HG02763 (cell line): ENCODE data around the gene PLAGL2.
"Not testable (repeated sequence)": the region's sequence is repeated elsewhere in the genome, so short reads cannot be mapped to it uniquely, and the experiment has no call there.

Experiments
- ATAC-seq: cut with Tn5 transposase; IDR thresholded peaks from one replicate; pipeline ENCODE4 v1.9.1; 2021; ENCODE audit warnings: mild to moderate bottlenecking, moderate library complexity; ENCODE audit not compliant: unreplicated experiment

Gene PLAGL2

GRCh38 chr20:32204205-32205109, 3.1 kb downstream of the PLAGL2 start:
- ATAC-seq: no peak

- no peak for ATAC-seq
These were observed 4.0 kb downstream of the PLAGL2 start for GRCh38 chr20:32203356-32204204.

DNA sequence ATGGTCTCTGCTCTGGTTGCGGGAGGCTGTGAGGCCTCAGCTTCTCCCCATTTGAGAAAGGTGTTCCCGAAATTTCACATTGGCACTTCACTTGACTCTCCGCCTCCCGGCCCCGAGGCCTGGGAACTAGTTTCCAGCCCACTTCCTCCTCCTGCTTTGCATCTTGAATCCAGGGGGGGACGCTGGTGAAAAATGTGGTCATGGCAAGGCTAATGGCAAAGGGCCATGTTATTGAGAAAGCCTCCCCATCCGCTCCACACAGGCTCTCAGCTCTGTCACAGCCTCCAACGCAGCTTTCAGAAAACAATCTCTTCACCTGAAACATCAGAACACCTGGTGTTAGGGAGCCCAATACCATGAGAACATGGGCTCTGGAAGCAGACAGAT, 5.6 kb downstream of the PLAGL2 start:
- ATAC-seq: no peak

DNA sequence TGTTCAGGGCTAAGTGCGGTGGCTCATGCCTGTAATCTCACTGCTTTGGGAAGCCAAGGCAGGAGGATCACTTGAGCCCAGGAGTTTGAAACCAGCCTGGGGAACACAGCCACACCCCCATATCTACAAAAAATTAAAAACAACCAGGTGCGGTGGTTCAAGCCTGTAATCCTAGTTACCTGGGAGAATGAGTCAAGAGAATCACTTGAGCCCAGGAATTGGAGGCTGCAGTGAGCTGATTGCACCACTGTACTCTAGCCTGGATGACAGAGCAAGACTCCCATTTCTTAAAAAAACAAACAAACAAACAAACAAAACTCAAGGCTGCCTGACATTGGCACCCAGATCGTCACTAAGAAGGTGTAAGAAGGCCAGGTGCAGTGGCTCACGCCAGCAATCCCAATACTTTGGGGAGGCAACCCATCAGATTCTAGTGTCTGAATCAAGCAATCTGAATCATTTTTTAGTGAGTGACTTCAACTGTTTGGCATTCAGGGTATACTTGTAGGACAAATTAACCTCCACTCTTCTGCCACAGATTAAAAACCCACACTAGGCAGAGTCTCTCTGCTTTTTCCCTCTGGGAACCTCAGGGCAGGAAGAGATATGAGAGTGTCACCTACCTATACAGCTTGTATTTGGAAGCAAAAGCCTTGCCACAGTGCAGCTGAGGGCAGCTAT, 6.1 kb downstream of the PLAGL2 start:
- ATAC-seq: no peak

GRCh38 chr20:32199006-32199405, 8.5 kb downstream of the PLAGL2 start:
- ATAC-seq: no peak

DNA sequence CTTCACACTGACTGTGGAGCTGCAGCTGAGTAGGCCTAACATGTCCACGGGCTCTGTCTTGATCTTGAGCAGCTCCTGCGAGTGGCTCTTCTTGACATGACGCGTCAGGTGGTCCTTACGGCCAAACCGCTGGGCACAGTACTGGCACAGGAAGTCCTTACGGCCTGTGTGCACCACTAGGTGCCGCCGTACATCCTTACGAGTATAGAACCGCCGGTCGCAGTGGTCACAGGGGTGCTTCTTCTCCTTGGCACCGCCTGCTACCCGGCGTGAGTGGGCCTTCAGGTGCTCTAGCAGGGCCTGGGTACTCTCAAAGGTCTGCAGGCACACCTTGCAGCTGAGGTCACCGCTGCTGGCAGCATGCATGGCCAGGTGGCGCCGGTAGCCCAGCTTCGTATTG, 10.4 kb downstream of the PLAGL2 start:
- ATAC-seq: not testable (repeated sequence)

- not testable (repeated sequence) for ATAC-seq
These were observed 10.9 kb downstream of the PLAGL2 start for GRCh38 chr20:32196613-32197012.

- no peak for ATAC-seq
These were observed 12.0 kb downstream of the PLAGL2 start for GRCh38 chr20:32195581-32195980.

DNA sequence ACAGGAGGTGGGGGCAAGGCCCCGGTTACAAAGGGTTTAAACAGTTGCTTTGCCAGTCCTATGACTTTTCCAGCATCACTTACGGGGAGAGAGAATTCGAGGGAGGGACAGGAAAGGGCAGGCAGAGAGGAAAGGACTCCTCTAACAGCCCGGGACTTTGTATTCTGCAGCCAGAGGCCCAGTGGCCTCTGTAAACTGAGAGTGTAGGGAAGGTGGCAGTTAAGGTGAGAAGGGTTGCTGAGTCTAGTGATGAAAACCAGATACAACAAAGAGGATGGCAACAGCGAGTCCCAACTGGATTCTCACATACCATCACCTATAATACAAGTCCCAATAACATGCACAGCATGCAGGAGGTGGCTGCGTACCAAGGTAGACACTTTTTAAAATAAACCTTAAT, 13.5 kb downstream of the PLAGL2 start:
- ATAC-seq: no peak

DNA sequence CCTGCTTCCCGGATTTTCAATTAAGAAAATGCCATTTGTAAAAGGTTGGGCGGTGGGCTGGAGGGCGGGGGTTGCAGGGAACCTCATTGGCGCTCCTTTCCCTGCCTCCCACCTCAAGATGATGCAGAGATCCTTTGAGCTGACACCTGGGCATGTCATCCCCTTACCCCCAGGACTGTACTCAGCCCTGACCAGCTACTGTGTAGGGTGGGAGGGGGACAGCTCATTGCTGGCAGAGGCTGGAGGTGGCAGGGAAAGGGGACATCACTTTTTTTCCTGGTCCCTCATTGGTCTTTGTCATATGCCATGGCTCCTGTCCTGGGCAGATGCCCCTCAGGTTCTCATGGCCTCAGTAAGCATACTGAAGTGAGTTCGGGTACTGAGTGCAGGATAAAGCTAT, 14.2 kb downstream of the PLAGL2 start:
- ATAC-seq: not testable (repeated sequence)

- ATAC-seq: no peak
These were observed 14.8 kb downstream of the PLAGL2 start for GRCh38 chr20:32192698-32193097.

GRCh38 chr20:32191873-32192272, 15.7 kb downstream of the PLAGL2 start:
- no peak for ATAC-seq

DNA sequence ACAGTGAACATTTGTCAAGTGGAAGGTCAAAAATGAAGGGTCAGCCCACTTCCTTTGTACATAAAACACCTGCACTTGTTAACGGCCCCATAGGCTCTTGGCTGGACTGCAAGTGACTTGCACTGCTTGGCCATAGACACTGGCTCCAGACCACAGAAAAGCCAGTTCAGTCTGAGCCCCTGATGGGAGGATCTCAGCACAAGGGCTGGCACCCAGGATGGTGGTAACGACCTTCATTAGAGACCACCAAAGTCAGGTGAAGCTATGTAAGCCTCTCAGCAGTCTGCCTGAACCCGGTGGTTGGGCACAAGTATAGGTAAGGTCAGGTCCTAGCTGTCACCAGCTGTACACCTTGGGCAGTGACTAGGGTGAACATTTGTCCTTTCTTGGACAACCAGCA, 16.1 kb downstream of the PLAGL2 start:
- ATAC-seq: no peak

- ATAC-seq: no peak
These were observed 16.7 kb downstream of the PLAGL2 start for GRCh38 chr20:32190616-32191415.

DNA sequence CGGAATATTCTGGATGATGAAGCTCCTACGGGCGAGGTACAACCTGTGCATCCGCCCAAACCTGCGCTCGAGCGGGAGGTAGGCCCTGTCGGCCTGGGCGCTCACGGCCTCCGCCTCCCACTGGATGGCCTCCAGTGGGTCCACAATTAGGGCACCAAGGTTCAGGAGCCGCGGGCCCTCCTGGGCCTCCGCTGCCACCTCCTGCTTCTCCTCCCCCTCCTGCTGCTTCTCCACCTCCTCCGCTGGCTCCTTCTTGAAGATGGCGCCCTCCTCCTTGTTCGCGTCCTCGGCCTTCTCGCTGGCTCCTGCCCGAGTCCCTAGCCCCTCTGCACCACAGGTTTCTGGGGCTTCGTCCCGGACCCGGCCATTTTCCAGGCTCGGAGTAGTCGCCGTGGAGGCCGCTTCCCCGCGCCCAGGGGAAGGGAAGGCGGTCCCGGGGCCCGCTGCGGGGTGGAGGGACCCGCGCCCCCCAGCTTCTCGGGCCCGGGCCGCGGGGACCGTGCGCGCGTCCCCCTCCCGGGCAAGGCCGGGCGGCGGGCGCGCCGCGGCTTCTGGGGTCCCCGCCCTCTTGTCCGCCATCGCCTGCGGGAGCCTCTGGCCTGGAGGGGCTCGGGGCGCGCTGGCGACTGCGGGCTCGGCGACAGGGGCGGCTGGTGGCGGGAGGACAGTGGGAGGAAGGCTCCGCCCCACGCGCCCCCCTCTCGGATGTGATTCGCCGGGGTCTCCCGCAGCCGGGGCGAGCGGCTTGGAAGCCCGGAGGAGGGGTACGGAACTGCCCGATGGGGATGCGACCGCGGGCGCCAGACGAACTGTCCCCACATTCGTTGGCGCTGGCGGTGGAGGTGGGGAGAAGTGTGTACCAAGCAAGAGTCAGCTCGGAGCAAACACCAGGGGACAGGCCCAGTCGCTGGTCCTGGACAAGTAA, 17.6 kb downstream of the PLAGL2 start:
- no peak for ATAC-seq

DNA sequence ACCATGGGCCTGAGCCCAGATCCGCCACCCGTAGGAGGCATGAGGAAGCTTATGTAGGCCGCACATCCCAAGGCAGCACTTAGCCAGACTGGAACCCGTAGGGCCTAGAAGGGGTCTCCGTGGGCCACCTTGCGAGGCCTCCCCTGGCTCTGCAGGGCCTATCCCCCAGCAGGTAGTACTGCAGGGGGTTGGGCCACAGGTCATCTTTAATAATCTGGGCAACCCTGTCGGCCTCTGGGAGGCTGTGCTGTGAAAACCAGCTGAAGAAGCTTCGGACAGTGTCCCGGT, 18.5 kb downstream of the PLAGL2 start:
- ATAC-seq: no peak

DNA sequence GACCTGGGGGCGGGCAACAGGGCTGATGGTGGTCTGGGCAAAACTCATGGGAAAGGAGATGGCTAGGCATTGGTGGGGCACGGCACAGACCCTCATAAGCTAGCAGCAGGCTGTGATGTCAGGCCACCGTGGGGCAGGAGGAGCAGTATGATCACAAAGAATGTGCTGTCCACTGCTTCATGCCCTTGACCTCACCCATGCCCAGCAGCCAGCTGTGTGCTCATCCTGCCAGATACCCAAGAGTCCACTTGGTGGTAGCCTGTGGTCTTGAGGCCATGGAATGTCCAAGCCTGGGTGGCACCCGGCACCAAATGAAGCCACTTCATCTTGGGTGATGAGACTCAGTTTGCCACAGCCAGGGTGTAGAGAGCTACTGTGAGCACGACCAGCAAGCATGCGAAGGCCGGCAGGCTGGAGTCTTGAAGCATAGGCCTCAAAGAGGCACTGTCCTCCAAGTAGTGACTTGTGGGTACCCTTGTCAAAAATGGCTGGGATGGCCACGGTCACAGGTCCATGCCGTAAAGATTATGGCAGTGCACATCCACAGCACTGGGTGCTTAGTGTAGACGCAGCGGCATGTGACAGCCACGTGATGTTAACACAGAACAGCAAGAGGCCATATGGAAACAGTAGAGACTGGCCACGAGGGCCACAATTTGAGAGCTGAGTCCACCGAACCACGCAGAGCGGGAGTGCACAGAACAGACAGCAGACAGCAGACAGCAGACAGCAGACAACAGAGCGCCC, 19.0 kb downstream of the PLAGL2 start:
- ATAC-seq: no peak

DNA sequence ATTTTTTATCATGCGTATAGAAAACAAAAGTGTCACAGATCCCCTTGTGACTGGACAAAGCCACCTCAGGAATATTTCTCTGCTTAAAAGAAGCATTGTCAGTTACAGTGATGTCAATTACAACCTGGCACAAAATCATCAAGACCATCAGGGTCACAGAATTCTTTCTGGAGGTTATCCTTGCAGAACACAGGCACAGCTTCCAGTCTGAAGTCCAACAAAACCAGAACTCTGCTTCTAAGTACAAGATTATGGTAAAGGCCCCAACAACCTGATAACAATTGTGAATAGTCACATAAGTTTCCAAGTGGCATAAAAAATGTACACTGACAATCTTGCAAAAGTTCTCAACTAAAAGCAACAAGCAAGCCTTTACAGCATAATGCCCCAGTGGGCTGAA, 21.0 kb downstream of the PLAGL2 start:
- no peak for ATAC-seq
